Mucosa of rectum (tissue), 2 donors: Measurements from ENCODE around the gene TAS2R5.
"Not testable (repeated sequence)": the region's sequence is repeated elsewhere in the genome, so short reads cannot be mapped to it uniquely, and the experiment has no call there.

Experiments
- H3K27ac ChIP-seq, 2 donors: one replicate each; pipeline ENCODE4 v1.7.0; 2013; ENCODE audit warnings: inconsistent platforms in 2 of 2, low read depth in 2 of 2, low read length in 2 of 2
- H3K27me3 ChIP-seq, 2 donors: one replicate each; pipeline ENCODE4 v1.7.0; 2013; ENCODE audit warnings: low read length in 2 of 2; ENCODE audit not compliant: control insufficient read depth in 2 of 2, insufficient read depth in 2 of 2
- H3K36me3 ChIP-seq, 2 donors: one replicate each; pipeline ENCODE4 v1.7.0; 2013; ENCODE audit warnings: low read length in 2 of 2; ENCODE audit not compliant: control insufficient read depth in 2 of 2, insufficient read depth in 2 of 2
- H3K4me1 ChIP-seq, 2 donors: one replicate each; pipeline ENCODE4 v1.7.0; 2013; ENCODE audit warnings: low read length in 2 of 2, mild to moderate bottlenecking in 1 of 2; ENCODE audit not compliant: control insufficient read depth in 2 of 2, insufficient read depth in 2 of 2
- H3K4me3 ChIP-seq, 2 donors: one replicate each; pipeline ENCODE4 v1.7.0; 2013; ENCODE audit warnings: low read length in 2 of 2
- H3K9ac ChIP-seq, 2 donors: one replicate each; pipeline ENCODE4 v1.7.0; 2013; ENCODE audit warnings: low read length in 2 of 2, low read depth in 1 of 2, mild to moderate bottlenecking in 1 of 2
- H3K9me3 ChIP-seq, 2 donors: one replicate each; pipeline ENCODE4 v1.7.0; 2013; ENCODE audit warnings: low read length in 2 of 2; ENCODE audit not compliant: control insufficient read depth in 2 of 2
- donor health status: healthy.
- donor health status: Normal muscosa, but diverticular disease.

Gene TAS2R5

GRCh38 chr7:141789917-141790316, at the start of gene TAS2R5:
Gene TAS2R5, plus strand, starts transcription at chr7:141790217. Its CDS starts 145 bp downstream, at chr7:141790362.
- H3K4me3 ChIP-seq = no peak within 1 kb of the TSS
- H3K36me3 ChIP-seq = peaks cover 2 to 3% of the 10 kb centered on the region in 2 donors
- H3K9me3 ChIP-seq = no peaks in the 10 kb centered on the region
- no peaks in the 10 kb centered on the region for H3K27me3 ChIP-seq
- no peak within 1 kb of the TSS for H3K27ac ChIP-seq
- no peaks in the 10 kb centered on the region for H3K4me1 ChIP-seq
- no peak within 1 kb of the TSS for H3K9ac ChIP-seq

- peaks cover 49 to 53% of the 10 kb centered on the region in 2 donors for H3K36me3 ChIP-seq
- no peaks in the 10 kb centered on the region for H3K27me3 ChIP-seq
- no peaks in the 10 kb centered on the region for H3K9me3 ChIP-seq
Measured at GRCh38 chr7:141742229-141742628, 47.8 kb upstream of the TAS2R5 start.

GRCh38 chr7:141744131-141744530, 45.9 kb upstream of the TAS2R5 start:
- peaks cover under 1 to 5% of the 10 kb centered on the region in 2 donors for H3K4me1 ChIP-seq
- no peak overlapping the region for H3K9ac ChIP-seq
- no peak overlapping the region for H3K4me3 ChIP-seq
- H3K27ac ChIP-seq = no peak overlapping the region
- peaks cover 62 to 68% of the 10 kb centered on the region in 2 donors for H3K36me3 ChIP-seq
- H3K27me3 ChIP-seq = no peaks in the 10 kb centered on the region
- H3K9me3 ChIP-seq = no peaks in the 10 kb centered on the region

More at GRCh38 chr7:141742229-141742628, 47.8 kb upstream of the TAS2R5 start:
- H3K4me3 ChIP-seq = no peak overlapping the region
- no peak overlapping the region for H3K9ac ChIP-seq
- H3K27ac ChIP-seq = no peak overlapping the region
- peaks cover 5 to 13% of the 10 kb centered on the region in 2 donors for H3K4me1 ChIP-seq

GRCh38 chr7:141748396-141748795, 41.6 kb upstream of the TAS2R5 start:
- H3K9ac ChIP-seq = no peak overlapping the region
- no peak overlapping the region for H3K4me3 ChIP-seq
- no peak overlapping the region for H3K27ac ChIP-seq
- H3K4me1 ChIP-seq = no peaks in the 10 kb centered on the region
- H3K9me3 ChIP-seq = peaks cover 17 to 24% of the 10 kb centered on the region in 2 donors
- peaks cover 79 to 85% of the 10 kb centered on the region in 2 donors for H3K36me3 ChIP-seq
- H3K27me3 ChIP-seq = no peaks in the 10 kb centered on the region

GRCh38 chr7:141751904-141752303, 38.1 kb upstream of the TAS2R5 start:
- H3K9me3 ChIP-seq = peaks cover 17 to 24% of the 10 kb centered on the region in 2 donors
- not testable (repeated sequence) for H3K9ac ChIP-seq, H3K27me3 ChIP-seq, H3K27ac ChIP-seq, H3K4me1 ChIP-seq, H3K4me3 ChIP-seq
- H3K36me3 ChIP-seq = peaks cover 59 to 75% of the 10 kb centered on the region in 2 donors

- Histone ChIP-seq H3K4me3 (no peak overlapping the region), H3K9ac (no peak overlapping the region), H3K27ac (no peak overlapping the region), H3K27me3 (no peaks in the 10 kb centered on the region), H3K36me3 (peaks cover 63 to 81% of the 10 kb centered on the region in 2 donors), H3K4me1 (no peaks in the 10 kb centered on the region), H3K9me3 (peaks cover 17 to 24% of the 10 kb centered on the region in 2 donors)
Measured at GRCh38 chr7:141752634-141753033, 37.4 kb upstream of the TAS2R5 start.

- H3K27ac ChIP-seq = no peak overlapping the region
- no peak overlapping the region for H3K9ac ChIP-seq
- no peaks in the 10 kb centered on the region for H3K4me1 ChIP-seq
- H3K36me3 ChIP-seq = peaks cover 60 to 72% of the 10 kb centered on the region in 2 donors
- no peaks in the 10 kb centered on the region for H3K27me3 ChIP-seq
- peaks cover 17 to 22% of the 10 kb centered on the region in 2 donors for H3K9me3 ChIP-seq
- H3K4me3 ChIP-seq = no peak overlapping the region
Measured at GRCh38 chr7:141754939-141755338, 35.1 kb upstream of the TAS2R5 start.

- no peak within 1 kb of the TSS for H3K27ac ChIP-seq
- H3K36me3 ChIP-seq = peaks cover 26 to 33% of the 10 kb centered on the region in 2 donors
Measured at GRCh38 chr7:141763797-141764196, 26.2 kb upstream of the TAS2R5 start, which contains the start of gene TAS2R3. Gene TAS2R3, plus strand, starts transcription at chr7:141764097. Its CDS starts 62 bp downstream, at chr7:141764159.

GRCh38 chr7:141770083-141770583, 19.9 kb upstream of the TAS2R5 start:
- H3K27ac ChIP-seq, H3K27me3 ChIP-seq, H3K36me3 ChIP-seq, H3K9me3 ChIP-seq, H3K9ac ChIP-seq, H3K4me3 ChIP-seq, H3K4me1 ChIP-seq: not testable (repeated sequence)

More at GRCh38 chr7:141763797-141764196, 26.2 kb upstream of the TAS2R5 start, which contains the start of gene TAS2R3:
- Histone ChIP-seq H3K4me3 (no peak within 1 kb of the TSS), H3K4me1 (no peaks in the 10 kb centered on the region), H3K9me3 (no peaks in the 10 kb centered on the region), H3K9ac (no peak within 1 kb of the TSS), H3K27me3 (no peaks in the 10 kb centered on the region)

GRCh38 chr7:141776374-141776773, 13.6 kb upstream of the TAS2R5 start, which contains the start of gene TAS2R4:
Gene TAS2R4, plus strand, starts transcription at chr7:141776674. Its CDS starts 1,815 bp downstream, at chr7:141778489.
- Histone ChIP-seq H3K27me3 (no peaks in the 10 kb centered on the region), H3K4me1 (no peaks in the 10 kb centered on the region), H3K9ac (no peak within 1 kb of the TSS), H3K27ac (no peak within 1 kb of the TSS), H3K4me3 (no peak within 1 kb of the TSS), H3K36me3 (peaks cover 15 to 19% of the 10 kb centered on the region in 2 donors), H3K9me3 (no peaks in the 10 kb centered on the region)
